HG03175 (cell line): Measurements from ENCODE around the gene CARMIL1.
"Not testable (repeated sequence)": the region's sequence is repeated elsewhere in the genome, so short reads cannot be mapped to it uniquely, and the experiment has no call there.

Experiments used
- ATAC-seq: cut with Tn5 transposase; IDR thresholded peaks from one replicate; pipeline ENCODE4 v1.9.1; 2021; ENCODE audit warnings: mild to moderate bottlenecking, moderate library complexity; ENCODE audit not compliant: unreplicated experiment

Gene CARMIL1

GRCh38 chr6:25435416-25435985, 156.3 kb downstream of the CARMIL1 start:
- no peak for ATAC-seq

GRCh38 chr6:25436760-25437159, 157.6 kb downstream of the CARMIL1 start:
- no peak for ATAC-seq

GRCh38 chr6:25439368-25439767, 160.2 kb downstream of the CARMIL1 start:
- ATAC-seq, result no peak

GRCh38 chr6:25441663-25442270, 162.6 kb downstream of the CARMIL1 start:
- no peak for ATAC-seq

- ATAC-seq, result no peak
Observed at GRCh38 chr6:25442898-25443297, 163.7 kb downstream of the CARMIL1 start.

- not testable (repeated sequence) for ATAC-seq
Observed at GRCh38 chr6:25444521-25444920, 165.3 kb downstream of the CARMIL1 start.

- no peak for ATAC-seq
Observed at GRCh38 chr6:25446830-25447569, 167.8 kb downstream of the CARMIL1 start.

GRCh38 chr6:25447570-25447929, 168.4 kb downstream of the CARMIL1 start:
- peak; percentile 42 for ATAC-seq

- ATAC-seq, result no peak
Observed at GRCh38 chr6:25448965-25449538, 169.9 kb downstream of the CARMIL1 start.

- no peak for ATAC-seq
Observed at GRCh38 chr6:25449774-25450173, 170.6 kb downstream of the CARMIL1 start.

- no peak for ATAC-seq
Observed at GRCh38 chr6:25450469-25451198, 171.5 kb downstream of the CARMIL1 start.

GRCh38 chr6:25452031-25452430, 172.9 kb downstream of the CARMIL1 start:
- ATAC-seq, result no peak

GRCh38 chr6:25453288-25453687, 174.1 kb downstream of the CARMIL1 start:
- ATAC-seq, result no peak

GRCh38 chr6:25454136-25454535, 175.0 kb downstream of the CARMIL1 start:
- ATAC-seq, result no peak

GRCh38 chr6:25456249-25457040, 177.3 kb downstream of the CARMIL1 start:
- no peak for ATAC-seq

GRCh38 chr6:25457516-25457915, 178.3 kb downstream of the CARMIL1 start:
- ATAC-seq, result no peak

- ATAC-seq, result no peak
Observed at GRCh38 chr6:25458485-25458884, 179.3 kb downstream of the CARMIL1 start.

- ATAC-seq, result no peak
Observed at GRCh38 chr6:25462235-25462897, 183.2 kb downstream of the CARMIL1 start.

GRCh38 chr6:25463441-25463840, 184.3 kb downstream of the CARMIL1 start:
- no peak for ATAC-seq

- no peak for ATAC-seq
Observed at GRCh38 chr6:25464225-25464624, 185.1 kb downstream of the CARMIL1 start.
